H9 (cell line): Measurements from ENCODE around the gene SLC4A9. TPM values are rescaled to one million over a fixed set of nuclear protein-coding genes. Genes with fewer than 3 reads are reported as not detected.

Source experiments
- DNase-seq: peaks from one replicate; pipeline ENCODE4 v3.0.0-alpha.2; 2017
- H2AFZ ChIP-seq: one replicate; pipeline ENCODE4 v1.6.1; 2013; ENCODE audit warnings: mild to moderate bottlenecking, low read length, control low read depth, moderate library complexity
- H2AK5ac ChIP-seq: 2 replicates; pipeline ENCODE4 v1.6.1; 2013; ENCODE audit warnings: low read length, control low read depth, mixed read lengths; ENCODE audit not compliant: insufficient read length
- H2BK120ac ChIP-seq: one replicate; pipeline ENCODE4 v1.6.1; 2013; ENCODE audit warnings: low read depth, mild to moderate bottlenecking, low read length, control low read depth, inconsistent platforms; ENCODE audit not compliant: poor library complexity, severe bottlenecking
- H2BK12ac ChIP-seq: 2 replicates; pipeline ENCODE4 v1.6.1; 2013; ENCODE audit warnings: low read length, control low read depth, mixed read lengths, low read depth; ENCODE audit not compliant: insufficient read length
- H2BK15ac ChIP-seq: 2 replicates; pipeline ENCODE4 v1.6.1; 2013; ENCODE audit warnings: low read depth, low read length, control low read depth
- H2BK20ac ChIP-seq: one replicate; pipeline ENCODE4 v1.6.1; 2013; ENCODE audit warnings: low read depth, mild to moderate bottlenecking, low read length, control low read depth, inconsistent platforms; ENCODE audit not compliant: poor library complexity, severe bottlenecking
- H2BK5ac ChIP-seq: 2 replicates; pipeline ENCODE4 v1.6.1; 2013; ENCODE audit warnings: low read length, control low read depth, mixed read lengths; ENCODE audit not compliant: insufficient read length
- H3K14ac ChIP-seq: 2 replicates; pipeline ENCODE4 v1.6.1; 2013; ENCODE audit warnings: low read length, control low read depth; ENCODE audit not compliant: insufficient read depth
- H3K18ac ChIP-seq: 2 replicates; pipeline ENCODE4 v1.6.1; 2013; ENCODE audit warnings: low read depth, mild to moderate bottlenecking, mixed read lengths, low read length, control low read depth; ENCODE audit not compliant: insufficient read length
- H3K23ac ChIP-seq: 2 replicates; pipeline ENCODE4 v1.6.1; 2013; ENCODE audit warnings: low read length, control low read depth, mixed read lengths, low read depth; ENCODE audit not compliant: insufficient read length
- H3K23me2 ChIP-seq: 2 replicates; pipeline ENCODE4 v1.6.1; 2013; ENCODE audit warnings: low read depth, mild to moderate bottlenecking, mixed read lengths, low read length, control low read depth; ENCODE audit not compliant: insufficient read length, poor library complexity, severe bottlenecking
- H3K27ac ChIP-seq: 2 replicates; pipeline ENCODE4 v1.5.1; 2013; ENCODE audit warnings: low read length, control low read depth, mixed read lengths, low read depth; ENCODE audit not compliant: insufficient read length
- H3K27me3 ChIP-seq: 2 replicates; pipeline ENCODE4 v1.6.1; 2013; ENCODE audit warnings: low read length, control low read depth, inconsistent platforms; ENCODE audit not compliant: insufficient read depth
- H3K4ac ChIP-seq: 2 replicates; pipeline ENCODE4 v1.6.1; 2013; ENCODE audit warnings: low read depth, mild to moderate bottlenecking, control low read depth, inconsistent platforms, low read length, moderate library complexity
- H3K4me1 ChIP-seq: 2 replicates; pipeline ENCODE4 v1.6.1; 2013; ENCODE audit warnings: low read length, control low read depth, inconsistent platforms; ENCODE audit not compliant: insufficient read depth
- H3K4me2 ChIP-seq: 2 replicates; pipeline ENCODE4 v1.6.1; 2013; ENCODE audit warnings: low read length, control low read depth, mixed read lengths; ENCODE audit not compliant: insufficient read length, insufficient read depth
- H3K56ac ChIP-seq: 2 replicates; pipeline ENCODE4 v1.6.1; 2013; ENCODE audit warnings: low read depth, mild to moderate bottlenecking, mixed read lengths, low read length, control low read depth; ENCODE audit not compliant: insufficient read length
- H3K79me1 ChIP-seq: 2 replicates; pipeline ENCODE4 v1.6.1; 2013; ENCODE audit warnings: low read depth, mild to moderate bottlenecking, moderate library complexity, low read length, control low read depth, inconsistent platforms; ENCODE audit not compliant: insufficient read depth, poor library complexity, severe bottlenecking
- H3K79me2 ChIP-seq: 2 replicates; pipeline ENCODE4 v1.6.1; 2013; ENCODE audit warnings: low read length, control low read depth, inconsistent platforms; ENCODE audit not compliant: insufficient read depth
- H3K9ac ChIP-seq: 2 replicates; pipeline ENCODE4 v1.6.1; 2013; ENCODE audit warnings: low read length, control low read depth, mixed read lengths; ENCODE audit not compliant: insufficient read length; ENCODE audit errors: extremely low read depth
- H3K9me3 ChIP-seq: one replicate; pipeline ENCODE4 v1.6.1; 2013; ENCODE audit warnings: low read depth, low read length, inconsistent platforms; ENCODE audit not compliant: control insufficient read depth
- H3T11ph ChIP-seq: one replicate; pipeline ENCODE4 v1.6.1; 2013; ENCODE audit warnings: mild to moderate bottlenecking, low read length, control low read depth, inconsistent platforms
- H4K20me1 ChIP-seq: one replicate; pipeline ENCODE4 v1.6.1; 2013; ENCODE audit not compliant: control insufficient read depth, insufficient read length, insufficient read depth
- H4K5ac ChIP-seq: 2 replicates; pipeline ENCODE4 v1.6.1; 2013; ENCODE audit warnings: low read depth, mild to moderate bottlenecking, mixed read lengths, low read length, control low read depth; ENCODE audit not compliant: insufficient read length
- H4K8ac ChIP-seq: replicated peaks from 2 replicates; pipeline ENCODE4 v1.6.1; 2013; ENCODE audit warnings: low read length, control low read depth, mixed read lengths, low read depth; ENCODE audit not compliant: insufficient read length
- H4K91ac ChIP-seq: 2 replicates; pipeline ENCODE4 v1.6.1; 2013; ENCODE audit warnings: low read depth, mild to moderate bottlenecking, moderate library complexity, mixed read lengths, low read length, control low read depth; ENCODE audit not compliant: insufficient read length
- H3K27ac Mint-ChIP-seq, 3 experiments: 2 replicates in 2 of 3; 3 replicates in 1 of 3; pipeline ENCODE4 v1.8.0; 2020 to 2021; ENCODE audit warnings: mixed read lengths in 3 of 3, mild to moderate bottlenecking in 1 of 3, moderate library complexity in 1 of 3
- H3K27me3 Mint-ChIP-seq: 2 replicates; pipeline ENCODE4 v1.8.0; 2021; ENCODE audit warnings: low read depth, mild to moderate bottlenecking, moderate library complexity, mixed read lengths
- H3K36me3 Mint-ChIP-seq, 3 experiments: 2 replicates in 2 of 3; 3 replicates in 1 of 3; pipeline ENCODE4 v1.8.0; 2020 to 2021; ENCODE audit warnings: low read depth in 3 of 3, mixed read lengths in 3 of 3; ENCODE audit not compliant: insufficient read depth in 1 of 3
- H3K4me1 Mint-ChIP-seq, 2 experiments: 2 replicates each; pipeline ENCODE4 v1.8.0; 2020; ENCODE audit warnings: mixed read lengths in 2 of 2
- H3K4me3 Mint-ChIP-seq, 2 experiments: 2 replicates in 1 of 2; 3 replicates in 1 of 2; pipeline ENCODE4 v1.8.0; 2020 to 2021; ENCODE audit warnings: mild to moderate bottlenecking in 2 of 2, mixed read lengths in 2 of 2, moderate library complexity in 1 of 2
- H3K9me3 Mint-ChIP-seq, 2 experiments: 2 replicates in 1 of 2; 3 replicates in 1 of 2; pipeline ENCODE4 v1.8.0; 2020; ENCODE audit warnings: mild to moderate bottlenecking in 2 of 2, mixed read lengths in 2 of 2, moderate library complexity in 1 of 2
- WGBS: extraction: QIAGEN DNeasy Blood & Tissue Kit; methylation state at CpG from one replicate; pipeline ENCODE4 v1.1.7; 2013; ENCODE audit warnings: missing lambda C conversion rate, low lambda C conversion rate, mixed read lengths; ENCODE audit not compliant: insufficient read length; ENCODE audit errors: extremely low coverage; 5-methylcytosine and 5-hydroxymethylcytosine counted together
- total RNA-seq: library from RNA; stranded (reverse); gene quantifications from 2 replicates; pipeline ENCODE4 v1.2.1, GENCODE V29; 2021
- TF ChIP-seq, protein P1 (sequence below): fragments of 200-600 bp; sonication (generic); conservative IDR thresholded peaks from 3 replicates; pipeline ENCODE4 v1.8.0; 2021; ENCODE audit warnings: antibody characterized with exemption, mild to moderate bottlenecking

The SLC4A9 gene
- total RNA-seq, 1 experiment from 2014 or later, result 0.07 TPM

DNA sequence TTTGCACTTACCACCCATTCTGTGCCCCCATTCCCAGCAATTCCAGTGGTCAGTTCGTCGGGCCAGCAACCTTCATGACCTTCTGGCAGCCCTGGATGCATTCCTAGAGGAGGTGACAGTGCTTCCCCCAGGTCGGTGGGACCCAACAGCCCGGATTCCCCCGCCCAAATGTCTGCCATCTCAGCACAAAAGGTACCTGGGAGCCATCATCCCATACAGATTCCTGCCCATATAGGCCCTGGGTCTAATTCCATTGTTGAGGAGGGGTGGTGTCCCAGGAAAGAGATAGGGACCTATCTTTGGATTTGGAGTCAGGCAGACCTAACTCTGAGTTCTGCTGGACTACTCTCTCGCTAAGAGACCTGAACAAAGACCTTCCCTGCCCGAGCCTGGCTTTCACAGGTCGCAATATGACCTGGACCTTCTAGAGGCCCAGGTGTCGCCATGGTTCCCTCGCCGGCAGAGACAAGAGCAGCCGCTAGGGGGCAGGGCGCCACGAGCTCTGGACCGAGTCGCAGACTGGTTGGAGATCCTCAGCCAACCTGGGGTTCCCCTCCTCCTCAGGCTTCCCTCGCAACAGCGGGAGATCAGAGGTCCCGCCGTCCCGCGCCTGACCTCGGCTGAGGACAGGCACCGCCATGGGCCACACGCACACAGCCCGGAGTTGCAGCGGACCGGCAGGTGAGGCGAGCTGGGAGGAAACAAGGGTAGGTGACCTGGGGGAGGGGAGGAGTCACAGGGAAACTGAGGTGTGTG is 3.1 kb downstream of the SLC4A9 start:
- H4K91ac ChIP-seq, result no peak overlapping the region
- H3K23me2 ChIP-seq, result peaks cover 4% of the 10 kb centered on the region
- H2BK5ac ChIP-seq, result no peak overlapping the region
- Mint-ChIP-seq H3K27ac (no peak overlapping the region; a peak in 1 of 7 replicates), H3K36me3 (no peaks in the 10 kb centered on the region), H3K4me3 (peak overlapping the region; percentile 79 to 80), H3K27me3 (peaks cover 17% of the 10 kb centered on the region), H3K9me3 (no peaks in the 10 kb centered on the region), H3K4me1 (peaks cover 3 to 19% of the 10 kb centered on the region in 2 experiments)
- no peaks in the 10 kb centered on the region for H3K27me3 ChIP-seq
- no peak overlapping the region for H2BK20ac ChIP-seq
- peak overlapping the region; percentile 54 for H3K4me2 ChIP-seq
- no peak overlapping the region for H3K4ac ChIP-seq
- peak overlapping the region; percentile 79 for H3K18ac ChIP-seq
- H4K8ac ChIP-seq, result no peak overlapping the region
- no peak overlapping the region for H2BK12ac ChIP-seq
- no peaks in the 10 kb centered on the region for H3K9me3 ChIP-seq
- no peak overlapping the region for H3K23ac ChIP-seq
- no peaks in the 10 kb centered on the region for H3K79me2 ChIP-seq
- H2BK120ac ChIP-seq, result no peak overlapping the region
- H3K4me1 ChIP-seq, result no peaks in the 10 kb centered on the region
- no peaks in the 10 kb centered on the region for H4K20me1 ChIP-seq
- no peak overlapping the region for H2BK15ac ChIP-seq
- no peak overlapping the region for H2AFZ ChIP-seq
- H3K9ac ChIP-seq, result peak overlapping the region; percentile 32
- no peak overlapping the region for H3T11ph ChIP-seq
- DNase-seq, result peak; percentile 93
- H3K79me1 ChIP-seq, result no peaks in the 10 kb centered on the region
- H3K27ac ChIP-seq, result no peak overlapping the region
- no CpG with 5 or more reads among the region's 29 CpGs for WGBS
- H3K14ac ChIP-seq, result peak overlapping the region; percentile 90; the same call in 1 of the 2 replicates
- no peak overlapping the region for H4K5ac ChIP-seq
- no peak overlapping the region for H2AK5ac ChIP-seq
- H3K56ac ChIP-seq, result no peak overlapping the region
- TF ChIP-seq, protein P1, sequence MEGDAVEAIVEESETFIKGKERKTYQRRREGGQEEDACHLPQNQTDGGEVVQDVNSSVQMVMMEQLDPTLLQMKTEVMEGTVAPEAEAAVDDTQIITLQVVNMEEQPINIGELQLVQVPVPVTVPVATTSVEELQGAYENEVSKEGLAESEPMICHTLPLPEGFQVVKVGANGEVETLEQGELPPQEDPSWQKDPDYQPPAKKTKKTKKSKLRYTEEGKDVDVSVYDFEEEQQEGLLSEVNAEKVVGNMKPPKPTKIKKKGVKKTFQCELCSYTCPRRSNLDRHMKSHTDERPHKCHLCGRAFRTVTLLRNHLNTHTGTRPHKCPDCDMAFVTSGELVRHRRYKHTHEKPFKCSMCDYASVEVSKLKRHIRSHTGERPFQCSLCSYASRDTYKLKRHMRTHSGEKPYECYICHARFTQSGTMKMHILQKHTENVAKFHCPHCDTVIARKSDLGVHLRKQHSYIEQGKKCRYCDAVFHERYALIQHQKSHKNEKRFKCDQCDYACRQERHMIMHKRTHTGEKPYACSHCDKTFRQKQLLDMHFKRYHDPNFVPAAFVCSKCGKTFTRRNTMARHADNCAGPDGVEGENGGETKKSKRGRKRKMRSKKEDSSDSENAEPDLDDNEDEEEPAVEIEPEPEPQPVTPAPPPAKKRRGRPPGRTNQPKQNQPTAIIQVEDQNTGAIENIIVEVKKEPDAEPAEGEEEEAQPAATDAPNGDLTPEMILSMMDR, result peak; percentile 97
